Stimulated activated memory B cell treated with anti-CD40 and anti-IgM and Interleukin-4, amounts not matched to agents 10 μg/mL and 1 μg/mL and 100 μg/mL, for 72 hours (primary cell): Measurements from ENCODE around the gene MS4A4A.

Experiments
- ATAC-seq: fragments of 150-1000 bp; cut with Tn5 transposase; 2 replicates; pipeline ENCODE4 v1.10.0; 2021
- H3K27ac Mint-ChIP-seq: one replicate; pipeline ENCODE4 v1.8.0; 2022; ENCODE audit warnings: mild to moderate bottlenecking, mixed read lengths
- H3K27me3 Mint-ChIP-seq: one replicate; pipeline ENCODE4 v1.8.0; 2022; ENCODE audit warnings: mixed read lengths
- H3K36me3 Mint-ChIP-seq: one replicate; pipeline ENCODE4 v1.8.0; 2022; ENCODE audit warnings: mixed read lengths
- H3K4me1 Mint-ChIP-seq: one replicate; pipeline ENCODE4 v1.8.0; 2022; ENCODE audit warnings: mixed read lengths
- H3K4me3 Mint-ChIP-seq: one replicate; pipeline ENCODE4 v1.8.0; 2022; ENCODE audit warnings: mild to moderate bottlenecking, moderate library complexity, mixed read lengths
- H3K9me3 Mint-ChIP-seq: one replicate; pipeline ENCODE4 v1.8.0; 2022; ENCODE audit warnings: mixed read lengths

Gene MS4A4A

DNA sequence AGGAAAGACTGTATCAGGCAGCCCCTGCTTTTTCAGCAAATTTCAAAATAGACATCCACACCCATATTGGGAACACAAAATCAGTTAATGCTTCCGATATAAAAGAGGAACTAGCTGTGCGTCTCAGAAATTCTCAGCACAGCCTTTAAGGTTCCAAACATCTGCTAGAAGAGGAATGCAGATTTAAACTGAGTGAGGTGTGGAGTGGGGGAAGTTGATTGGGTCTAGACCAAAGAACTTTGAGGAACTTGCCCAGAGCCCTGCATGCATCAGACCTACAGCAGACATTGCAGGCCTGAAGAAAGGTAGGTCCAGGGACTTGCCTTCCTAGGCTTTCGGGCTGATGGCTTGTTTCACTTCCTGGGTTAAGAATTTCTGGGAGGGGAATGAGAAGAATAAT, at the start of gene MS4A4A:
MS4A4A (plus strand) TSS at position 255 of the 400 bp plus-strand sequence; CDS start at position 265, 10 bp downstream.
- no peak within 1 kb of the TSS for H3K4me3 Mint-ChIP-seq
- no peak within 1 kb of the TSS for H3K27ac Mint-ChIP-seq
- ATAC-seq = peak; percentile 92
- no peaks in the 10 kb centered on the region for H3K9me3 Mint-ChIP-seq
- H3K4me1 Mint-ChIP-seq = peaks cover 15% of the 10 kb centered on the region
- no peaks in the 10 kb centered on the region for H3K27me3 Mint-ChIP-seq
- H3K36me3 Mint-ChIP-seq = no peaks in the 10 kb centered on the region

DNA sequence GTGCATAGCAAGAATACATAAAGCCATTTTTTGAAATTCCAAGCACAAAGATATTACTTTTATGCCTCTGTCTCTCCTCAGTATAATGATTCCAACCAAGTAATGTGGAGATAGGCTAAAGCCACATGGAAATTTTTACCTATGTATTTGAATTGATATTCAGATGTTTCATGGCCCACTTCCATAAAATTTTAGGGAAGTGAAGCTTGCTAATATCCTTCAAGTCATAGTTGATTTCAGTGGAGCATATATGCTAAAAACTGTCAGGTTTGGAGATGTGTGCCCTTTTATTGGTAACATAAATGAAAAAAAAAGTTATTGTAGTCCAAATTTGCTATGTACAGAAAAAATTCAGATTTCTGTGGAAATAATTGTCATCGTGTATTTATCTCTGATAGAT, 49.8 kb upstream of the MS4A4A start:
- Mint-ChIP-seq H3K4me3 (no peak overlapping the region), H3K4me1 (no peaks in the 10 kb centered on the region), H3K36me3 (no peaks in the 10 kb centered on the region), H3K9me3 (no peaks in the 10 kb centered on the region), H3K27ac (no peak overlapping the region), H3K27me3 (no peaks in the 10 kb centered on the region)
- no peak for ATAC-seq

DNA sequence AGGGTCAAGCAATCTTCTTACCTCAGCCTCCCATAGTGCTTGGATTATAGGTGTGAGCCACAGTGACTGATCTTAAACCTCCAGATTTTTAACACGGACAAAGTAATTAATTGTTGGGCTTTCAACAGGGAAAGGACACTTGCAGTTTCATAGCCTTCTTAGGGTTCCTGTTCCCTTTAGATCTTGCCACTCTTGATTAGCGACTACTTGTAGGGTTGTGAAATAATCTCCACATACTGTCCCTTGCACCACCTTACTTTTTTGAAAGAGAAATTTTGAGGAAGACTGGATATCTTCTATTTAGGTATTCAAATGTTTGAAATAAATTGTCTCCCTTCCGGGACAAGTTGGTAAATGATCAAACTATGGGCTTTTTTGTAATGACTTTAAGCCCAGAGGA, 45.1 kb upstream of the MS4A4A start:
- no peak for ATAC-seq
- Mint-ChIP-seq H3K36me3 (no peaks in the 10 kb centered on the region), H3K9me3 (no peaks in the 10 kb centered on the region), H3K4me1 (no peaks in the 10 kb centered on the region), H3K27me3 (peaks cover 36% of the 10 kb centered on the region), H3K4me3 (no peak overlapping the region), H3K27ac (no peak overlapping the region)

DNA sequence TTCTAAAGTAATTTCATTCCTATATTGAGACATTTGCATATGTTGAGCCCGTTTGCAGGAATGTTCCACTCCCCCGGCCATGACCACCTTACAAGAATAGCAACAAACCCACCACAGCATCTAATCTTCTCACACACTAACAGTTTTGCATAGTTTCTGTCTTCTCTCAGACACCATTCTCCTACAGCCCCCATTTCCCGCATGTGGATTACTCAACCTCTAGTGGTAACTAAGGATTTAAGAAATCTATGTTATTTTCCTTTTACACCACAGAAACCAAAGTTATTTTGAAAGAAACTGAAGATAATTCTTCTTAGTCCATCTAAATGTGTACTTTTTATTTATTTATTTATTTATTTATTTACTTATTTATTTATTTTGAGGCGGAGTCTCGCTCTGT, 39.8 kb upstream of the MS4A4A start:
- Mint-ChIP-seq H3K27me3 (peaks cover 49% of the 10 kb centered on the region), H3K4me3 (no peak overlapping the region), H3K36me3 (no peaks in the 10 kb centered on the region), H3K27ac (no peak overlapping the region), H3K9me3 (no peaks in the 10 kb centered on the region), H3K4me1 (peaks cover 6% of the 10 kb centered on the region)
- no peak for ATAC-seq

DNA sequence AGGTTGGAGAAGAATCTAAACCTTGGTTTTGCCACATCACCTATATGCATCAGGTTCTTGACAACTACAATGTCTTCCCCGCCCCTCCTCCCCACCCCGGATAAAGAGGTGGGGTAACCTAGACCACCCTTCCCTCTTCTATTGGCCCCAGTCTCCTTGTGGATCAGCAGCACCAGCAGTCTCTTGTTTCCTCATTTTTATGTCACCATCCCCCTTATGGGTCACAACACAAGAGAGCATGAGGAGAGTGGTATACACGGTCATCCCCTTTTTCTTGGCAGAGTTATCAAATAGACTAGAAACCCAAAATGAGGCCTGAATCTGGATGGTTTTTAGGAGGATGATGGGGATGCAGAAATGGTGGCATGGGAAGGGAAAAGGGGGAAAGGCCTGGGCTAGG, 38.7 kb upstream of the MS4A4A start:
- Mint-ChIP-seq H3K4me1 (peaks cover 6% of the 10 kb centered on the region), H3K27me3 (peaks cover 48% of the 10 kb centered on the region), H3K36me3 (no peaks in the 10 kb centered on the region), H3K4me3 (no peak overlapping the region), H3K27ac (no peak overlapping the region), H3K9me3 (no peaks in the 10 kb centered on the region)
- no peak for ATAC-seq

DNA sequence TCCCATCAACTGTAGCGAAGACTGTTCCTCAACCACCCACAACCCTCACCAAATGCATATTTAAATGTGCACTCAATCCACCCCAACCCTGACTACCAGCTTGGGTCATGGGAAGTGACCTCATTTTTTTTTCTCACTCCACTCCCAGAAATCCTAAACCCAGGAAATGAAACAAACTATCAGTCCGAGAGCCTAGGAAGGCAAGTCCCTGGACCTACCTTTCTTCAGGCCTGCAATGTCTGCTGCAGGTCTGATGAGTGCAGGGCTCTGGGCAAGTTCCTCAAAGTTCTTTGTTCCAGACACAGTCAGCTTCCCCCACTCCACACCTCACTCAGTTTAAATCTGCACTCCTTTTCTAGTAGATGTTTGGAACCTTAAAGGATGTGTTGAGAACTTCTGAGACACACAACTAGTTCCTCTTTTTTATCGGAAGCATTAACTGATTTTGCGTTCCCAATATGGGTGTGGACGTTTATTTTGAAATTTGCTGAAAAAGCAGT, 37.7 kb upstream of the MS4A4A start, which contains the start of gene MS4A4E:
MS4A4E (minus strand) TSS at position 398 of the 500 bp plus-strand sequence. CDS start 13,082 bp downstream, outside the sequence.
- Mint-ChIP-seq H3K4me3 (no peak within 1 kb of the TSS), H3K27ac (no peak within 1 kb of the TSS), H3K9me3 (no peaks in the 10 kb centered on the region), H3K4me1 (peaks cover 6% of the 10 kb centered on the region), H3K36me3 (no peaks in the 10 kb centered on the region), H3K27me3 (peaks cover 38% of the 10 kb centered on the region)
- ATAC-seq = no peak

DNA sequence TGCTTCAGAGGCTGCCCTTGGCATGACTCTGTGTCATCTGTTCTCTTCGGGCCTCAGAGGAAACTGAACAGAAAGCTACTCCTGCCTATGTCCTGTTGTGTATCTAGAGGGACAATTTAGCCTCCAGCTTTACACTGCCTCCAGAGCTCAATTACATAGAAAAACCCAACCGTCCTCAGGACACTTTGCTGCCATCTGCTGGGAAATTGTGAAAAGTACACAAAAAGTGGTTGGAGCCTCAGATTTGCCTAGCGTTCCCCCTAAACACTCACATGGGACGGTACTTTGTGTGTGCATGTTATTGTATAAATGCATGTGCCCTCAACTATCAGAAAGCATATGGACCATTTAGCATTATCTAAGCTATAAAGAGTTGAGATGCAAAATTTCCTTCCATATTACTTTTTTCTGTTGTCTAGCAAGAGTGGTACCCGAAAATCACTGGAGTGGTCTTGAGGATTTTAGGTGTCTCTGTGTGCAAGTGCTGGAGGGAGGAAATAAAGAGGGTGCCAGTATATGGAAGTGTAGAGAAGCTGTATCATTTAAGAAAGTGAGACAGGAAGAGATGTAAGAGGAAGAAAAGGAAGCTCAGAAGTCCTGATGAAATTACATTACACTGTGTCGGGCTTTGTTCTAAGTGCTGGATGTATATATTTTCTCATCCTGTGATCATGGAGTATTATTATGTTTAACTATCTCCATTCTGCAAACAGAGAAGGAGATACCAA, 28.8 kb upstream of the MS4A4A start:
- Mint-ChIP-seq H3K9me3 (peaks cover 15% of the 10 kb centered on the region), H3K36me3 (peaks cover 9% of the 10 kb centered on the region), H3K27ac (no peak overlapping the region), H3K27me3 (peaks cover 50% of the 10 kb centered on the region), H3K4me1 (peaks cover 10% of the 10 kb centered on the region), H3K4me3 (no peak overlapping the region)
- no peak for ATAC-seq

DNA sequence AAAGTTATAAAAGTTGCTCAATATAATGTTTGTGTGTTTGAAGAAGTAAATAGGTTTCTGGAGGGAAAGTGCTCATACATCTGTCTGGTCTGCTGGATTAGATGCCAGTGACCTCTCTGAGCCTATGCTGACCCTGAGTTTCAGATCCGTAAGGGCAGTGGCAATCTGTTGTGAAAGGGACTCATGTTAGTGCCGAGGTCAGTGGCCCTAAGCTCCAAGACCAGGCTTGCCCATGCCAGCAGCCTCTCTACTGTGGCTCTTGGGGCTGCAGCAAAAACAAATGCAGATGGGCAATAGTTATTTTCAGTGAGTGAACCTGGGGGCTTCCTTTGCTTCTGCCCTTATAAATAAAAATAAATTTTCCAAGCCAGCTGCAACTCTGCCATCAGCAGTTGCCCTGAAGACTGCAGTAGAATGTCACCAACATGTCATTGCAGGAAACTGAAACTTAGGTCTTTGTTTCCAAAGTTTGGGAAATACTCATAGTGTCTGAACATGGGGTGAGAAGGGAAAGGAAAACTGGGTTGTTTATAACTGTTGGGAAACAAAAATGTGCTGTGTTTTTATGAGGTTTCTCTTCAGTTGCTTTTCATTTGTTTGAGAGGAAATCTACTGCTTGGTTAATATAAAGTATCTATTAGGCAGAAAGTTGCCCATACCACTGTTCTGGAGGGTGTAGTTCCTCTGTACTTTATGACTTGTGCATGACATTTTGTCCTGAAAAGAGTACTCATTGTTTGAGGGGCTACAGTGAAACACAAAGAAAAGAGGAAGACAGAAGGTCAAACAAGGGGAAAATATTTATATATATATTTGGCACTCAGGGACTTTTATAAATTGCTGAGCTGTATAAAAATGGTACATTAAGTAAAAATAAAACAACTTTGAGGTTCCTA, 28.0 kb upstream of the MS4A4A start:
- H3K27me3 Mint-ChIP-seq = peaks cover 50% of the 10 kb centered on the region
- H3K4me3 Mint-ChIP-seq = no peak overlapping the region
- no peak overlapping the region for H3K27ac Mint-ChIP-seq
- peak; percentile 66 for ATAC-seq
- H3K9me3 Mint-ChIP-seq = peaks cover 15% of the 10 kb centered on the region
- H3K4me1 Mint-ChIP-seq = peaks cover 10% of the 10 kb centered on the region
- H3K36me3 Mint-ChIP-seq = peaks cover 9% of the 10 kb centered on the region

DNA sequence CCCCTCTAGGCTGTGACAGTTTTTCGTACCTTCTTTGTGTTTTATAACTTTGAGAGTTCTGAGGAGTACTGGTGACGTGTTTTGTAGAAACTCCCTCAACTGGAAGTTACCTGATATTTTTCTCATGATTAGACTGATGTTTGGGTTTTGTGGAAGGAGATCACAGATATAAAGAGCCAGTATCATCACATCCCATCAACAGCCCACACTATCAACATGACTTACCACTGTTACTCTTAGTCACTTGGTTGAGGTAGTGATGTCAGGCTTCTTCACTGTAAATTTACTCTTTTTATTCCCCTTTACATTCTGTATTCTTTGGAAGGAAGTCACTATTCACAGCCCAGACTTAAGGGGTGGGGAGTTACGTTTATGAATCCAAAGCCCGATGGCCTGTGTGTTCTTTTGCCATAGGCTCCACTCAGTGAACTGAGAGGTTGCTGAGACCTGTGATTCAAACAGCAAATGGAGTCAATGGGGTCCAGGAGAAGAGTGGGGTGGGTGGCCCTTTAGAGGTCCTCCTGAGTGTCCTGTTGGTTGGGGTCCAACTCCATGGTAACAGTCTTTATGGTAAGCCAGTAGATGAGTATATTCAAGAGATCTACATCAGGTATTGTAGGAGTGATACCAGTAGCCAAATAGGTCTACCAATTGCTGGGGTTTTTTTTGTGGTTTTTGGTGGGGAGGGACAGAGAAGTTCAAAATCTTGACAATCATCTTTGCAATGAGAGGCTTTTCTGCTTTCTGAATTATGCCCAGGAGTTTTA, 22.3 kb upstream of the MS4A4A start:
- Mint-ChIP-seq H3K4me1 (no peaks in the 10 kb centered on the region), H3K36me3 (peaks cover 15% of the 10 kb centered on the region), H3K27me3 (peaks cover 24% of the 10 kb centered on the region), H3K4me3 (no peak overlapping the region), H3K9me3 (peaks cover 19% of the 10 kb centered on the region), H3K27ac (no peak overlapping the region)
- no peak for ATAC-seq

DNA sequence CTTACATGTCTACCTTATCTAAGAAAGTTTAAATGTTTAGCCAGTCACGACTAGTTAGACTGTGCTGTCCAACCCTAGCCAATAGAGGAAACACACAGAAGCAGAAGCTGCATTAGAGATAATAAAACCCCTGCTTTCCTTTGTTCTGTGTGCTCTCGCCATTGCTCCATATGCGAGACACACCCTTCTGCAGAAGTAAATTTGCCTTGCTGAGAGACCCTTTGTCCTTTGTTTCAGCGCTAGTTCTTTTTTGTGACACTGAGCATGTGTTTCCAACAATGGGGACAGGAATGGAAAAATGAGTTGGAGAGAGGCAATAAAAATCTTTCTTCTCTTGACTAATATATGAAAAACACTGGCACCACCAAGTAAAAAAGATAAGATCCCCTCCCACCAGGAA, 19.5 kb upstream of the MS4A4A start:
- Mint-ChIP-seq H3K4me1 (no peaks in the 10 kb centered on the region), H3K4me3 (no peak overlapping the region), H3K27ac (no peak overlapping the region), H3K27me3 (peaks cover 11% of the 10 kb centered on the region), H3K9me3 (peaks cover 4% of the 10 kb centered on the region), H3K36me3 (peaks cover 5% of the 10 kb centered on the region)
- no peak for ATAC-seq

DNA sequence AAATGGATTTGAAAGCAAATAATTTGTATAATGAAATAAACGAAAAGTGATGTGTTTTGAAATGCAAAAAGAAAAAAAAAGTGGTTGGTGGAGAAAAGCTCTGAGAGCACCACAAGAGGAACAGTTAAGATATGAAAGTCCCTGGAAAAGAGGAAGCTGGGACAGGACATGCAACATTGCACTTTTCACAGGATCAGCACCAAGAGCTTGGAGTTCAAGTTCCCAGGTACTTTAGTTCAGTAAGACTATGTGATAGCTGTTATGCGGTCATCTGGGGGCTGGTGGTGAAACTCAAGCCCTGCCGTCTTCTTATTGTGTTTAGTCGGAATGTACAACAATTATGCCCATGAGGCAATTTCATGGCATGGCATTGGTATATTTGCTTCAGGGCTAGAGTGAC, 17.1 kb upstream of the MS4A4A start:
- H3K36me3 Mint-ChIP-seq = peaks cover 5% of the 10 kb centered on the region
- H3K27ac Mint-ChIP-seq = no peak overlapping the region
- H3K4me1 Mint-ChIP-seq = no peaks in the 10 kb centered on the region
- ATAC-seq = no peak
- H3K27me3 Mint-ChIP-seq = peaks cover 11% of the 10 kb centered on the region
- H3K4me3 Mint-ChIP-seq = no peak overlapping the region
- H3K9me3 Mint-ChIP-seq = peaks cover 4% of the 10 kb centered on the region

DNA sequence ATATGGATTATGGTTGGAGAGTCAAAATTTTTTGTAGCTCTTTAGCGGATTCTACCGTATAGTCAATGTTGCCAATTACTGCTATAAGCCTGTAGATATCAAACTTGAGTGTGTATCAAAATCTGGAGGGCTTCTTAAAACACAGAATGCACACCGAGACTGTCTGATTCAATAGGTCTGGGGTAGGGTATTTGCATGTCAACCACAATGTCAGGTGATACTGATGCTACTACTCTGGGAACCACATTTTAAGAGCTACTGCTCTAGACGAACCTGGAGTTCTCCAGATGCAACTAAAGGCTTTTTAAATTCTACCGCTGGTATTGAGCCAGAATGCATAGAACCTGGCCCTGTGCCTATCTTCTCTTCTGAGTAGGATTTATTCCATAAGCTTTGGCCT, 15.8 kb upstream of the MS4A4A start:
- peaks cover 11% of the 10 kb centered on the region for H3K27me3 Mint-ChIP-seq
- H3K4me3 Mint-ChIP-seq = no peak overlapping the region
- H3K9me3 Mint-ChIP-seq = peaks cover 4% of the 10 kb centered on the region
- H3K36me3 Mint-ChIP-seq = peaks cover 5% of the 10 kb centered on the region
- no peak overlapping the region for H3K27ac Mint-ChIP-seq
- H3K4me1 Mint-ChIP-seq = no peaks in the 10 kb centered on the region
- no peak for ATAC-seq

DNA sequence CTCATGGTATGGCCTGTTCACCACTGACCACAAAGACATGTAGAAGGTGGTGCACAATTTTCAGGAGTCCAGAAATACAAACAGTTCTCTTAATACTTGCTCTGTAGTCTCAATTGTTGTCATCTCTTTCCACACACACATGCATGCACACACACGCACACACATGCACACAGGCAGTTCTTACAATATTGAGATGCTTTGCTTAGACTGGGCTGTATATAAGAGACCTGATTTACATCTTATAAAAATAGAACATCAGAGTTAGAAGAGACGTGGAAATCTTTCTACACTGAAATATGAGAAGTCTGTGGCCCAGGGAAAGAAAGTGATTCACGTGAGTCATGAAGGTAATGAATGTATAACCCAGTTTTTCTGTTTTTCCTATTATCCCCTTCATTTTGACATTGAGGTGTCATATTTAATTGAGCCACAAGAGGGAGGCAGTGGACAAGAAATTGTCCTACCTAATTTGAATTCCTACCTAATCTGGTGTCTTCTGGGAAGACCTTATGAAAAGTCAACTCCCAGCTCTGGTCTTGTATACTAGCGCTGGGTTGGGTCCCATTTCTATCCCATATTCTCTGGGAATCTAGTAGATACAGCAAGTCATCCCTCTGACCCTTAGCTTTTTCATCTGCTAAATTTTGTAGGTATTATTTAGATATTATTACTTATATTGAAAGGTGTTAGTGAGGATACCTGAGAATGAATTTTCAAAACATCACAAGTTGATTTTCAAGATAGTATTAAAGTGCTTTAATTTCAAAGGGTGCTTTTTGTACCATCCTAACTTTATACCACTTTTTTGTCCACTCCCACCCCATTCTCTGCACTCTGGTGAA, 14.9 kb upstream of the MS4A4A start:
- H3K4me3 Mint-ChIP-seq = no peak overlapping the region
- peaks cover 7% of the 10 kb centered on the region for H3K27me3 Mint-ChIP-seq
- ATAC-seq = no peak
- H3K4me1 Mint-ChIP-seq = no peaks in the 10 kb centered on the region
- H3K36me3 Mint-ChIP-seq = peaks cover 5% of the 10 kb centered on the region
- peaks cover 4% of the 10 kb centered on the region for H3K9me3 Mint-ChIP-seq
- H3K27ac Mint-ChIP-seq = no peak overlapping the region

DNA sequence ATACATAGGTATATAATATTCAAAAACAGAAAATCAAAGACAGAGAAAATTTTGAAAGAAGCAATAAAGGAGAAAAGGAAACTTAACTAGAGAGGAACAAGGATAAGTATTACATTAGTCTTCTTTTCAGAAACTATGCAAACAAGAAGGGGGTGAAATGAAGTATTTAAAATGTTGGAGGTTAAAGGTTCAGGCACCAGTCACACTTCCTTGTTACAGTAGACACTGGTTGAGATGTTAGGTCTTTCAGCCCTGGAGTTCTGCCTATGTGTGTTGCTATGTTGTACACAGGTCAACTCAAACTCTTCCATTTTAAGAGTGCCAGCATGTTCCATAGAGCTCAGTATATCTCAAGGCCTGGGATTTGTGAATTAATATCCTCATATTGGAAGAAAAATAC, 6.0 kb upstream of the MS4A4A start:
- H3K9me3 Mint-ChIP-seq = no peaks in the 10 kb centered on the region
- peaks cover 20% of the 10 kb centered on the region for H3K4me1 Mint-ChIP-seq
- H3K27me3 Mint-ChIP-seq = no peaks in the 10 kb centered on the region
- no peak overlapping the region for H3K27ac Mint-ChIP-seq
- H3K4me3 Mint-ChIP-seq = no peak overlapping the region
- H3K36me3 Mint-ChIP-seq = peaks cover 5% of the 10 kb centered on the region
- ATAC-seq = no peak
